Epithelial cell of proximal tubule (primary cell): ENCODE measurements around the gene RBP2. TPM values are rescaled to one million over a fixed set of nuclear protein-coding genes. Genes with fewer than 3 reads are reported as not detected.

ENCODE experiments used
- DNase-seq: peaks from one replicate; pipeline ENCODE4 v3.0.0-alpha.2; 2011; ENCODE audit warnings: low read depth
- H3K4me3 ChIP-seq: 2 replicates; pipeline ENCODE4 v1.5.1; 2011; ENCODE audit warnings: low read depth, mild to moderate bottlenecking, low read length
- CTCF ChIP-seq: conservative IDR thresholded peaks from 2 replicates; pipeline ENCODE4 v1.5.1; 2012; ENCODE audit warnings: low read depth, mild to moderate bottlenecking, low read length
- total RNA-seq: library from RNA; depleted of rRNA; stranded (reverse); fragments of >200 nt; gene quantifications from 2 replicates; pipeline ENCODE4 v1.2.3, GENCODE V29; 2015

The RBP2 gene
- total RNA-seq, 1 donor from 2014 or later, result not detected

GRCh38 chr3:139482206-139482605 lies 5.9 kb upstream of the RBP2 start:
- no peak for DNase-seq
- TF ChIP-seq CTCF, result no peak
- H3K4me3 ChIP-seq, result no peak overlapping the region

- TF ChIP-seq CTCF, result no peak
- no peak for DNase-seq
- no peak overlapping the region for H3K4me3 ChIP-seq
Observed at GRCh38 chr3:139481116-139481515, 4.8 kb upstream of the RBP2 start.

GRCh38 chr3:139480585-139480984 lies 4.3 kb upstream of the RBP2 start:
- no peak for TF ChIP-seq CTCF
- H3K4me3 ChIP-seq, result no peak overlapping the region
- DNase-seq, result no peak

GRCh38 chr3:139477710-139478640 lies 1.7 kb upstream of the RBP2 start:
- no peak overlapping the region for H3K4me3 ChIP-seq
- TF ChIP-seq CTCF, result no peak
- DNase-seq, result no peak

- no peak overlapping the region for H3K4me3 ChIP-seq
- no peak for TF ChIP-seq CTCF
- peak; percentile 59 for DNase-seq
Observed at GRCh38 chr3:139473155-139473771, 3.1 kb downstream of the RBP2 start.

- no peak for TF ChIP-seq CTCF
- H3K4me3 ChIP-seq, result no peak overlapping the region
- peak; percentile 27 for DNase-seq
Observed at GRCh38 chr3:139472380-139473010, 3.8 kb downstream of the RBP2 start.
